Tibial artery (tissue), 4 donors: ENCODE data around the gene IL21R.

ENCODE experiments used
- DNase-seq, 2 donors: peaks; one replicate each; pipeline ENCODE4 v3.0.0-alpha.2; 2019
- H3K27ac ChIP-seq, 2 donors: fragments of 200-600 bp; sonication (generic) in 1 of 2; 1 replicate in 1 of 2; 2 replicates in 1 of 2; pipeline ENCODE4 v1.5.1; 2018 to 2019; ENCODE audit warnings: mild to moderate bottlenecking in 1 of 2
- H3K27me3 ChIP-seq, 2 donors: fragments of 200-600 bp; sonication (generic) in 1 of 2; one replicate each; pipeline versions ENCODE4 v1.5.1 to v1.6.0; 2016 to 2019
- H3K36me3 ChIP-seq, 3 donors: fragments of 200-600 bp; sonication (generic) in 2 of 3; one replicate each; pipeline ENCODE4 v1.5.1; 2016 to 2019; ENCODE audit warnings: mild to moderate bottlenecking in 2 of 3
- H3K4me1 ChIP-seq, 4 donors: fragments of 200-600 bp; sonication (generic) in 2 of 4; 1 replicate in 3 of 4; 2 replicates in 1 of 4; pipeline ENCODE4 v1.5.1; 2016 to 2019
- H3K4me3 ChIP-seq, 2 donors: fragments of 200-600 bp; sonication (generic) in 1 of 2; 1 replicate in 1 of 2; 2 replicates in 1 of 2; pipeline ENCODE4 v1.5.1; 2018 to 2019; ENCODE audit warnings: mild to moderate bottlenecking in 2 of 2
- H3K9me3 ChIP-seq, 3 donors: fragments of 200-600 bp; sonication (generic) in 1 of 3; one replicate each; pipeline ENCODE4 v1.5.1; 2016 to 2019
- intact Hi-C: fragments of 100-400 bp; cut with DNase I; formaldehyde crosslinking; loops from one replicate; pipeline ENCODE4 v1.15.0; 2023; ENCODE audit warnings: low total_unique reads
- TF ChIP-seq, protein P1 (sequence below), 2 experiments: fragments of 200-600 bp in 1 of 2; fragments of 450-650 bp in 1 of 2; IDR thresholded peaks; one replicate each; pipeline ENCODE4 v1.5.1; 2017 to 2019; ENCODE audit warnings: antibody characterized with exemption in 2 of 2, mild to moderate bottlenecking in 1 of 2, moderate library complexity in 1 of 2

The IL21R gene

DNA sequence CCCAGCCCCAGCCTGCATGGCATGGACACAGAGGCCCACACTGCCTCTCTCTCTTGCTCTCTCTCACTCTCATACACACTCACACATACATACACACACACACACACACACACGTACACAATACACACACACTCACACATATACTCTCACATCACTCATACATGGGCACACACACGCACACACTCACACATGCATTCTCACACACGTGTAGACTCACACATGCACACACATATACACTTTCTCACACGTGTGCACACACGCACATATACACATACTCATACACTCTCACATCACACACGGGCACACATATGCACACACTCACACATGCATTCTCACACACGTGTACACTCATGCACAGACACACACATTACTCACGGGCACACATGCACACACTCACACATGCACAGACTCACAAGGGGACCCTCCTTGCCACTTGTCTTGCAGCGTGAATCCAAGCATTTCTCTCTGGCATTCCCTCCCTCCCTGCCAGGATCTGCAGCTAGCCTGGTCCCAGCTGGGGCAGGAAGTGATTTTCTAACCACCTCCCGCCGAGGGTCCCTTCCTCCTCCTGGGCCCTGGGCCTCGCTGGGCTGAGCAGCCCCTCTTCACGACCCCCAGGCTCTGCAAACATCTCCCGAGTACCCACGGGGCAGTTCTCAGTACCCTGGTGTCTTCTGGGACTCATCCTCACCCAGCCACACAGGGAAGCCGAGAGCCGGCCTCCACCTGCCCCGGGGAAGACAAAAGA is 37.5 kb downstream of the IL21R start:
- H3K4me3 ChIP-seq: no peak overlapping the region
- no peak overlapping the region for H3K27ac ChIP-seq
- peaks cover 0 to 6% of the 10 kb centered on the region in 2 donors for H3K27me3 ChIP-seq
- H3K36me3 ChIP-seq: no peaks in the 10 kb centered on the region
- H3K9me3 ChIP-seq: peaks cover 2 to 9% (median 6%) of the 10 kb centered on the region in 3 donors
- intact Hi-C loops: no loop called here
- H3K4me1 ChIP-seq: no peaks in the 10 kb centered on the region
- peak in 1 of 2 donors; percentile 11 for DNase-seq
- TF ChIP-seq, protein P1, sequence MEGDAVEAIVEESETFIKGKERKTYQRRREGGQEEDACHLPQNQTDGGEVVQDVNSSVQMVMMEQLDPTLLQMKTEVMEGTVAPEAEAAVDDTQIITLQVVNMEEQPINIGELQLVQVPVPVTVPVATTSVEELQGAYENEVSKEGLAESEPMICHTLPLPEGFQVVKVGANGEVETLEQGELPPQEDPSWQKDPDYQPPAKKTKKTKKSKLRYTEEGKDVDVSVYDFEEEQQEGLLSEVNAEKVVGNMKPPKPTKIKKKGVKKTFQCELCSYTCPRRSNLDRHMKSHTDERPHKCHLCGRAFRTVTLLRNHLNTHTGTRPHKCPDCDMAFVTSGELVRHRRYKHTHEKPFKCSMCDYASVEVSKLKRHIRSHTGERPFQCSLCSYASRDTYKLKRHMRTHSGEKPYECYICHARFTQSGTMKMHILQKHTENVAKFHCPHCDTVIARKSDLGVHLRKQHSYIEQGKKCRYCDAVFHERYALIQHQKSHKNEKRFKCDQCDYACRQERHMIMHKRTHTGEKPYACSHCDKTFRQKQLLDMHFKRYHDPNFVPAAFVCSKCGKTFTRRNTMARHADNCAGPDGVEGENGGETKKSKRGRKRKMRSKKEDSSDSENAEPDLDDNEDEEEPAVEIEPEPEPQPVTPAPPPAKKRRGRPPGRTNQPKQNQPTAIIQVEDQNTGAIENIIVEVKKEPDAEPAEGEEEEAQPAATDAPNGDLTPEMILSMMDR (IDR thresholded peaks at IDR 0.05): no peak

DNA sequence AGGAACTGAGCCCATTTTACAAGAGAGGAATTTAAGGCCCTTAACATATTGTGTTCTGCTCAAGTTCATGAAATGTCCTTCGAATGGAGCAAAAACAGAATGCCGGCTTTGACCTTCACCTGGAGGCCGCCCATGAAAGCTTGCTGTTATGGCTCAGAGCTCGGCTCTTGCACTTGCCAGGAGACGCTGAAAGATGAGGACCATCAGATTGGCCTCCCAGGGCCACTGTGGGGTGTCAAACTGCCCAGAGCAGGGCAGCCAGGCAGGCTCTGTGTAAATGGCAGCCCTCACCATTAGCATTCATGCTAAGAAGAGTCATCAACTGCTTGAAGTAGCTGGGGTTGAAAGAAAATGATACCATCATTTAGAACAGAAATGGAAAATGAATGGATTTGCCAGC is 39.3 kb downstream of the IL21R start:
- H3K4me1 ChIP-seq: no peaks in the 10 kb centered on the region
- H3K27me3 ChIP-seq: peaks cover 0 to 10% of the 10 kb centered on the region in 2 donors
- H3K36me3 ChIP-seq: no peaks in the 10 kb centered on the region
- H3K4me3 ChIP-seq: no peak overlapping the region
- no peak overlapping the region for H3K27ac ChIP-seq
- intact Hi-C loops: no loop called here
- TF ChIP-seq, protein P1 (IDR thresholded peaks at IDR 0.05): no peak
- peaks cover 4 to 19% (median 13%) of the 10 kb centered on the region in 3 donors for H3K9me3 ChIP-seq
- peak in 1 of 2 donors; percentile 16 for DNase-seq

DNA sequence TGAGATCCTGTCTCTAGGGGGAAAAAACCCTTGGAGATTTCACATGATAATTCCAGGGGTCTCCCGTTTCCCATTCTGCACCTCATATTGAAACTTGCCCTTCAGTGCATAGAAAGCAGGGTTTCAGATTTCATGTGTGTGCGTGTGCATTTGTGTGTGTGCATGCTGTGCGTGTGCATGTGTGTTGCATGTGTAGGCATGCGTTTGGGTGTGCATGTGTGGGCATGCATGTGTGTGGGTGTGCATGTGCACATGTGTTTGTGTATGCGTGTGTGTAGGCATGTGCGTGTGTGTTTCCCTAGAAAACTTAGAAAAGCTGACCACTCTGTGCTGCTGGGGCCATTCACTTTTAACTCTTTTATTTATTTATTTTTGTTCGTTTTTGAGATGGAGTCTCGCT is 40.0 kb downstream of the IL21R start:
- no peaks in the 10 kb centered on the region for H3K4me1 ChIP-seq
- no peak overlapping the region for H3K4me3 ChIP-seq
- TF ChIP-seq, protein P1 (IDR thresholded peaks at IDR 0.05): no peak
- no peak for DNase-seq
- no peak overlapping the region for H3K27ac ChIP-seq
- intact Hi-C loops: no loop called here
- no peaks in the 10 kb centered on the region for H3K36me3 ChIP-seq
- H3K27me3 ChIP-seq: peaks cover 0 to 13% of the 10 kb centered on the region in 2 donors
- peaks cover 4 to 19% (median 13%) of the 10 kb centered on the region in 3 donors for H3K9me3 ChIP-seq

DNA sequence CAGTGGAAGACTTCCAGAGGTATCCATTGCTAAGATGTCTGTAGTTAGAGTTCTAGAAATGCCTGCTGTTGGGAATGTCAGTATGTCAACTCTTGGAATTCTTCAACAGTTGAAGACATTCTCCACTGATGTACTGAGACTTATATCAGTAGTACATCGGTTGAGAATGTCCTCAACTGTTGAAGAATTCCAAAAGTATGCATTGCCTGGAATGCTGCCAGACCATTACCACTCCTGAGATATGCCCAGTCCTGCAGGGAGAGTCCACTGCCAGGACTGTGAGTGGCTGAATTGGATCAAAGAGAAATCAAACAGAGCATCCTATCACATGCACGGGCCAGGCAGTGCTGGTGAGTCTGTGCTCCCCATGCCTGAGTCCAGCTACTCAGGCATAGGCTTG is 42.0 kb downstream of the IL21R start:
- no peaks in the 10 kb centered on the region for H3K4me1 ChIP-seq
- DNase-seq: peak; percentile 2 to 13
- TF ChIP-seq, protein P1 (IDR thresholded peaks at IDR 0.05): no peak
- H3K27ac ChIP-seq: no peak overlapping the region
- H3K4me3 ChIP-seq: no peak overlapping the region
- H3K9me3 ChIP-seq: peaks cover 4 to 19% (median 13%) of the 10 kb centered on the region in 3 donors
- H3K36me3 ChIP-seq: no peaks in the 10 kb centered on the region
- intact Hi-C loops: no loop called here
- peaks cover 0 to 26% of the 10 kb centered on the region in 2 donors for H3K27me3 ChIP-seq

DNA sequence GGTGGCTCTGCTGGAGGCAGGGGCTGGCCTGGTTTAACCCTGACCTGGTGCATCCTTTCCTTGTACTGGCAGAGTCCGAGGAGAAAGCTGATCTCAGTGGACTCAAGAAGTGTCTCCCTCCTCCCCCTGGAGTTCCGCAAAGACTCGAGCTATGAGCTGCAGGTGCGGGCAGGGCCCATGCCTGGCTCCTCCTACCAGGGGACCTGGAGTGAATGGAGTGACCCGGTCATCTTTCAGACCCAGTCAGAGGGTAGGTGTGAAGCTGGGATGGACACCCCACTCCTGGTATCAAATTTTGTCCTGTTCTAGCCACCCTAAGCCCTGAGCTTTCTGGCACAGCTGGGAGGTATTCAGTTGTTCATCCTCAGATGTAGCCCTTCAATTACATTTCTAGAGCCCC is 42.5 kb downstream of the IL21R start:
- Histone ChIP-seq H3K36me3 (no peaks in the 10 kb centered on the region), H3K4me3 (no peak overlapping the region), H3K4me1 (no peaks in the 10 kb centered on the region), H3K9me3 (peaks cover 4 to 19% (median 13%) of the 10 kb centered on the region in 3 donors), H3K27ac (no peak overlapping the region), H3K27me3 (peaks cover 0 to 31% of the 10 kb centered on the region in 2 donors)
- TF ChIP-seq, protein P1 (IDR thresholded peaks at IDR 0.05): no peak
- intact Hi-C loops: no loop called here
- peak in 1 of 2 donors; percentile 48 for DNase-seq
